ENCODE data around the gene KCNJ5. TPM values are rescaled to one million over a fixed set of nuclear protein-coding genes. Genes with fewer than 3 reads are reported as not detected.

Gene KCNJ5
- polyA plus RNA-seq, 1 donor (not counting 4 experiments of a cell fraction or from before 2014, with no cell fraction given), result 0.59 TPM

- peak overlapping the region; percentile 97 for H2AFZ ChIP-seq (ENCODE audit: control insufficient read depth, low read length)
- H3K4me1 ChIP-seq (ENCODE audit: control insufficient read depth, extremely low read depth, insufficient read depth, low read length), result peaks cover 30% of the 10 kb centered on the region
- DNase-seq (ENCODE audit: low read depth, low spot score), result no peak
- peak; percentile 88 for FAIRE-seq
- H3K36me3 ChIP-seq (ENCODE audit: control insufficient read depth in 2 of 2, extremely low read depth in 1 of 2, insufficient read depth in 2 of 2, low read length in 2 of 2), result no peaks in the 10 kb centered on the region
- H3K27me3 ChIP-seq (ENCODE audit: control insufficient read depth, extremely low read depth, insufficient read depth, low read length), result peaks cover 13% of the 10 kb centered on the region
- TF ChIP-seq, protein P1, sequence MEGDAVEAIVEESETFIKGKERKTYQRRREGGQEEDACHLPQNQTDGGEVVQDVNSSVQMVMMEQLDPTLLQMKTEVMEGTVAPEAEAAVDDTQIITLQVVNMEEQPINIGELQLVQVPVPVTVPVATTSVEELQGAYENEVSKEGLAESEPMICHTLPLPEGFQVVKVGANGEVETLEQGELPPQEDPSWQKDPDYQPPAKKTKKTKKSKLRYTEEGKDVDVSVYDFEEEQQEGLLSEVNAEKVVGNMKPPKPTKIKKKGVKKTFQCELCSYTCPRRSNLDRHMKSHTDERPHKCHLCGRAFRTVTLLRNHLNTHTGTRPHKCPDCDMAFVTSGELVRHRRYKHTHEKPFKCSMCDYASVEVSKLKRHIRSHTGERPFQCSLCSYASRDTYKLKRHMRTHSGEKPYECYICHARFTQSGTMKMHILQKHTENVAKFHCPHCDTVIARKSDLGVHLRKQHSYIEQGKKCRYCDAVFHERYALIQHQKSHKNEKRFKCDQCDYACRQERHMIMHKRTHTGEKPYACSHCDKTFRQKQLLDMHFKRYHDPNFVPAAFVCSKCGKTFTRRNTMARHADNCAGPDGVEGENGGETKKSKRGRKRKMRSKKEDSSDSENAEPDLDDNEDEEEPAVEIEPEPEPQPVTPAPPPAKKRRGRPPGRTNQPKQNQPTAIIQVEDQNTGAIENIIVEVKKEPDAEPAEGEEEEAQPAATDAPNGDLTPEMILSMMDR (optimal IDR thresholded peaks at IDR 0.05 in 1 of 3, IDR thresholded peaks at IDR 0.05 in 1 of 3, conservative IDR thresholded peaks at IDR 0.05 in 1 of 3; ENCODE audit: extremely low read depth in 1 of 3, insufficient read depth in 2 of 3, low read length in 3 of 3), result peak; percentile 45 to 60 (median 60)
- TF ChIP-seq EZH2 (IDR thresholded peaks at IDR 0.05; ENCODE audit: low read length), result no peak
- H3K79me2 ChIP-seq (ENCODE audit: control insufficient read depth, insufficient read depth, low read length), result no peaks in the 10 kb centered on the region
- peak overlapping the region; percentile 81 for H3K4me2 ChIP-seq (ENCODE audit: control insufficient read depth, extremely low read depth, insufficient read depth, low read depth, low read length)
- no peaks in the 10 kb centered on the region for H3K9me1 ChIP-seq (ENCODE audit: control insufficient read depth, extremely low read depth, insufficient read depth, low read length)
- peak overlapping the region in 1 of 3 experiments; percentile 9 for H3K4me3 ChIP-seq (ENCODE audit: control insufficient read depth in 2 of 3, extremely low read depth in 1 of 3, insufficient read depth in 2 of 3, low read depth in 1 of 3, low read length in 3 of 3)
- no peaks in the 10 kb centered on the region for H4K20me1 ChIP-seq (ENCODE audit: control insufficient read depth, extremely low read depth, insufficient read depth, low read length)
- peak overlapping the region; percentile 1 for H3K9ac ChIP-seq (ENCODE audit: control insufficient read depth, extremely low read depth, insufficient read depth, low read length)
- H3K9me3 ChIP-seq (ENCODE audit: control insufficient read depth, low read depth, low read length), result no peaks in the 10 kb centered on the region
- dilution Hi-C loops (cut with MboI; ENCODE audit: extremely low pct_ligation_motif_present, low sequenced_read_pairs), result no loop called here
- H3K27ac ChIP-seq (ENCODE audit: control insufficient read depth, insufficient read depth, low read length), result no peak overlapping the region
Observed at GRCh38 chr11:128888034-128888985, 2.8 kb upstream of the KCNJ5 start.

GRCh38 chr11:128889657-128890213, 1.4 kb upstream of the KCNJ5 start:
- dilution Hi-C loops (cut with MboI; ENCODE audit: extremely low pct_ligation_motif_present, low sequenced_read_pairs), result no loop called here
- Histone ChIP-seq H4K20me1 (ENCODE audit: control insufficient read depth, extremely low read depth, insufficient read depth, low read length) (no peaks in the 10 kb centered on the region), H3K4me3 (ENCODE audit: control insufficient read depth in 2 of 3, extremely low read depth in 1 of 3, insufficient read depth in 2 of 3, low read depth in 1 of 3, low read length in 3 of 3) (peak overlapping the region in 2 of 3 experiments; percentile 66 to 72), H3K4me1 (ENCODE audit: control insufficient read depth, extremely low read depth, insufficient read depth, low read length) (peaks cover 30% of the 10 kb centered on the region), H3K79me2 (ENCODE audit: control insufficient read depth, insufficient read depth, low read length) (no peaks in the 10 kb centered on the region), H3K9me3 (ENCODE audit: control insufficient read depth, low read depth, low read length) (no peaks in the 10 kb centered on the region), H3K9me1 (ENCODE audit: control insufficient read depth, extremely low read depth, insufficient read depth, low read length) (no peaks in the 10 kb centered on the region), H3K9ac (ENCODE audit: control insufficient read depth, extremely low read depth, insufficient read depth, low read length) (no peak overlapping the region), H3K27ac (ENCODE audit: control insufficient read depth, insufficient read depth, low read length) (no peak overlapping the region), H3K27me3 (ENCODE audit: control insufficient read depth, extremely low read depth, insufficient read depth, low read length) (peaks cover 13% of the 10 kb centered on the region), H3K4me2 (ENCODE audit: control insufficient read depth, extremely low read depth, insufficient read depth, low read depth, low read length) (peak overlapping the region; percentile 85), H3K36me3 (ENCODE audit: control insufficient read depth in 2 of 2, extremely low read depth in 1 of 2, insufficient read depth in 2 of 2, low read length in 2 of 2) (no peaks in the 10 kb centered on the region), H2AFZ (ENCODE audit: control insufficient read depth, low read length) (no peak overlapping the region)
- no peak for FAIRE-seq
- TF ChIP-seq EZH2 (IDR thresholded peaks at IDR 0.05; ENCODE audit: low read length), result no peak
- TF ChIP-seq, protein P1 (optimal IDR thresholded peaks at IDR 0.05 in 1 of 3, IDR thresholded peaks at IDR 0.05 in 1 of 3, conservative IDR thresholded peaks at IDR 0.05 in 1 of 3; ENCODE audit: extremely low read depth in 1 of 3, insufficient read depth in 2 of 3, low read length in 3 of 3), result no peak
- no peak for DNase-seq (ENCODE audit: low read depth, low spot score)
